Testis (tissue), 2 donors: ENCODE results near the gene SCARB1.
"Not testable (repeated sequence)": the region's sequence is repeated elsewhere in the genome, so short reads cannot be mapped to it uniquely, and the experiment has no call there.

Experiments used
- POLR2A ChIP-seq: fragments of 450-650 bp; IDR thresholded peaks from one replicate; pipeline ENCODE4 v1.6.1; 2017; ENCODE audit warnings: antibody characterized with exemption, mild to moderate bottlenecking, moderate library complexity
- TF ChIP-seq, protein P1 (sequence below), 3 experiments: fragments of 450-650 bp in 2 of 3; fragments of 200-600 bp in 1 of 3; sonication (generic) in 1 of 3; IDR thresholded peaks; one replicate each; pipeline ENCODE4 v1.5.1; 2016 to 2019; ENCODE audit warnings: antibody characterized with exemption in 3 of 3, mild to moderate bottlenecking in 2 of 3, moderate library complexity in 1 of 3

DNA sequence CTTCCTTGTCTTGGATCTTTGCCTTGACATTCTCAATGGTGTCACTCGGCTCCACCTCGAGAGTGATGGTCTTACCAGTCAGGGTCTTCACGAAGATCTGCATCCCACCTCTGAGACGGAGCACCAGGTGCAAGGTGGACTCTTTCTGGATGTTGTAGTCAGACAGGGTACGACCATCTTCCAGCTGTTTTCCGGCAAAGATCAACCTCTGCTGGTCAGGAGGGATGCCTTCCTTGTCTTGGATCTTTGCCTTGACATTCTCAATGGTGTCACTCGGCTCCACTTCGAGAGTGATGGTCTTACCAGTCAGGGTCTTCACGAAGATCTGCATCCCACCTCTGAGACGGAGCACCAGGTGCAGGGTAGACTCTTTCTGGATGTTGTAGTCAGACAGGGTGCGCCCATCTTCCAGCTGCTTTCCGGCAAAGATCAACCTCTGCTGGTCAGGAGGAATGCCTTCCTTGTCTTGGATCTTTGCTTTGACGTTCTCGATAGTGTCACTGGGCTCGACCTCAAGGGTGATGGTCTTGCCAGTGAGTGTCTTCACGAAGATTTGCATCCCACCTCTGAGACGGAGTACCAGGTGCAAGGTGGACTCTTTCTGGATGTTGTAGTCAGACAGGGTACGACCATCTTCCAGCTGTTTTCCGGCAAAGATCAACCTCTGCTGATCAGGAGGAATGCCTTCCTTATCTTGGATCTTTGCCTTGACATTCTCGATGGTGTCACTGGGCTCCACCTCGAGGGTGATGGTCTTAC lies 49.0 kb upstream of the SCARB1 start:
- TF ChIP-seq, protein P1, sequence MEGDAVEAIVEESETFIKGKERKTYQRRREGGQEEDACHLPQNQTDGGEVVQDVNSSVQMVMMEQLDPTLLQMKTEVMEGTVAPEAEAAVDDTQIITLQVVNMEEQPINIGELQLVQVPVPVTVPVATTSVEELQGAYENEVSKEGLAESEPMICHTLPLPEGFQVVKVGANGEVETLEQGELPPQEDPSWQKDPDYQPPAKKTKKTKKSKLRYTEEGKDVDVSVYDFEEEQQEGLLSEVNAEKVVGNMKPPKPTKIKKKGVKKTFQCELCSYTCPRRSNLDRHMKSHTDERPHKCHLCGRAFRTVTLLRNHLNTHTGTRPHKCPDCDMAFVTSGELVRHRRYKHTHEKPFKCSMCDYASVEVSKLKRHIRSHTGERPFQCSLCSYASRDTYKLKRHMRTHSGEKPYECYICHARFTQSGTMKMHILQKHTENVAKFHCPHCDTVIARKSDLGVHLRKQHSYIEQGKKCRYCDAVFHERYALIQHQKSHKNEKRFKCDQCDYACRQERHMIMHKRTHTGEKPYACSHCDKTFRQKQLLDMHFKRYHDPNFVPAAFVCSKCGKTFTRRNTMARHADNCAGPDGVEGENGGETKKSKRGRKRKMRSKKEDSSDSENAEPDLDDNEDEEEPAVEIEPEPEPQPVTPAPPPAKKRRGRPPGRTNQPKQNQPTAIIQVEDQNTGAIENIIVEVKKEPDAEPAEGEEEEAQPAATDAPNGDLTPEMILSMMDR (IDR thresholded peaks at IDR 0.05) = not testable (repeated sequence)
- not testable (repeated sequence) for TF ChIP-seq POLR2A
